Tibial nerve (tissue), 4 donors: ENCODE data around the gene LZTR1. TPM values are rescaled to one million over a fixed set of nuclear protein-coding genes. Genes with fewer than 3 reads are reported as not detected.
"Not testable (repeated sequence)": the region's sequence is repeated elsewhere in the genome, so short reads cannot be mapped to it uniquely, and the experiment has no call there.

Experiments used
- DNase-seq, 2 donors: peaks; one replicate each; pipeline ENCODE4 v3.0.0-alpha.2; 2019; ENCODE audit warnings: low spot score in 2 of 2
- H3K27ac ChIP-seq, 4 donors: fragments of 200-600 bp; sonication (generic) in 3 of 4; one replicate each; pipeline ENCODE4 v1.5.1; 2017 to 2019; ENCODE audit warnings: mild to moderate bottlenecking in 1 of 4
- H3K27me3 ChIP-seq, 2 donors: fragments of 200-600 bp; sonication (generic) in 1 of 2; one replicate each; pipeline versions ENCODE4 v1.5.1 to v1.6.0; 2017 to 2019
- H3K36me3 ChIP-seq, 3 donors: fragments of 200-600 bp; sonication (generic); one replicate each; pipeline ENCODE4 v1.5.1; 2018 to 2019
- H3K4me1 ChIP-seq, 4 donors: fragments of 200-600 bp; sonication (generic) in 3 of 4; one replicate each; pipeline ENCODE4 v1.5.1; 2017 to 2019
- H3K4me3 ChIP-seq, 4 donors: fragments of 200-600 bp; sonication (generic) in 3 of 4; one replicate each; pipeline ENCODE4 v1.5.1; 2017 to 2019; ENCODE audit warnings: mild to moderate bottlenecking in 1 of 4, moderate library complexity in 1 of 4
- H3K9me3 ChIP-seq, 4 donors: fragments of 200-600 bp; sonication (generic) in 3 of 4; one replicate each; pipeline ENCODE4 v1.5.1; 2017 to 2019
- CTCF ChIP-seq, 5 experiments: fragments of 200-600 bp in 3 of 5; fragments of 450-650 bp in 2 of 5; sonication (generic) in 3 of 5; IDR thresholded peaks; one replicate each; pipeline ENCODE4 v1.5.1; 2016 to 2019; ENCODE audit warnings: antibody characterized with exemption in 5 of 5, mild to moderate bottlenecking in 3 of 5, moderate library complexity in 2 of 5
- EP300 ChIP-seq, 2 donors: sonication (generic); formaldehyde crosslinking; IDR thresholded peaks; one replicate each; pipeline ENCODE4 v1.6.1; 2017; ENCODE audit warnings: antibody characterized with exemption in 2 of 2, mild to moderate bottlenecking in 1 of 2
- POLR2A ChIP-seq, 2 donors: fragments of 450-650 bp; IDR thresholded peaks; one replicate each; pipeline ENCODE4 v1.6.1; 2017; ENCODE audit warnings: antibody characterized with exemption in 2 of 2, mild to moderate bottlenecking in 2 of 2, moderate library complexity in 2 of 2
- WGBS, 2 donors: methylation state at CpG; one replicate each; pipeline ENCODE4 v1.1.5; 2018; 5-methylcytosine and 5-hydroxymethylcytosine counted together
- total RNA-seq, 4 donors: library from RNA; depleted of rRNA; stranded (reverse); fragments of >200 nt; gene quantifications; one replicate each; pipeline ENCODE4 v1.1.0, GENCODE V29; 2016

LZTR1 gene
- total RNA-seq, result 100 to 1,000 TPM in 1 of 4 donors, 10 to 100 TPM in 3; 59.8 to 127 (median 66.5) TPM

GRCh38 chr22:20981787-20982562 is at the start of gene LZTR1:
TSS of gene LZTR1 (plus strand) at chr22:20982297. CDS start at chr22:20982372, 75 bp downstream.
- peak within 1 kb of the TSS; percentile 72 to 91 (median 76) for H3K4me3 ChIP-seq
- peaks cover 0 to 12% (median 0%) of the 10 kb centered on the region in 4 donors for H3K9me3 ChIP-seq
- TF ChIP-seq EP300 (IDR thresholded peaks at IDR 0.05) (peak; percentile 82 to 99), CTCF (IDR thresholded peaks at IDR 0.05) (peak; percentile 24 to 80 (median 55)), POLR2A (IDR thresholded peaks at IDR 0.05) (peak; percentile 89 to 97)
- DNase-seq, result peak; percentile 66 to 67
- WGBS, 2 donors, result 0 to 1% methylated on average over 16 to 76 of the region's 87 CpGs
- H3K36me3 ChIP-seq, result peaks cover 0 to 28% (median 0%) of the 10 kb centered on the region in 3 donors
- H3K27ac ChIP-seq, result peak within 1 kb of the TSS; percentile 83 to 92 (median 90)
- H3K4me1 ChIP-seq, result peaks cover 0 to 50% (median 24%) of the 10 kb centered on the region in 4 donors
- H3K27me3 ChIP-seq, result no peaks in the 10 kb centered on the region

GRCh38 chr22:20933910-20934309 is 48.2 kb upstream of the LZTR1 start:
- DNase-seq, result no peak
- WGBS, 2 donors, result 88 to 93% methylated on average over 7 of the region's 7 CpGs
- Histone ChIP-seq H3K27me3 (no peaks in the 10 kb centered on the region), H3K27ac (no peak overlapping the region), H3K36me3 (peaks cover 0 to 48% (median 8%) of the 10 kb centered on the region in 3 donors), H3K4me1 (peaks cover 0 to 62% (median 18%) of the 10 kb centered on the region in 4 donors), H3K9me3 (no peaks in the 10 kb centered on the region), H3K4me3 (no peak overlapping the region)
- no peak for TF ChIP-seq CTCF (IDR thresholded peaks at IDR 0.05)
- TF ChIP-seq POLR2A (IDR thresholded peaks at IDR 0.05), result no peak
- TF ChIP-seq EP300 (IDR thresholded peaks at IDR 0.05), result no peak

- 95 to 97% methylated on average over 9 of the region's 9 CpGs for WGBS, 2 donors
- H3K4me3 ChIP-seq, H3K27me3 ChIP-seq, H3K27ac ChIP-seq, DNase-seq, H3K9me3 ChIP-seq: not testable (repeated sequence)
- H3K4me1 ChIP-seq, result peaks cover 0 to 65% (median 19%) of the 10 kb centered on the region in 4 donors
- H3K36me3 ChIP-seq, result peaks cover 0 to 49% (median 8%) of the 10 kb centered on the region in 3 donors
Observed at GRCh38 chr22:20935049-20935448, 47.0 kb upstream of the LZTR1 start.

- Histone ChIP-seq H3K36me3 (peaks cover 0 to 49% (median 8%) of the 10 kb centered on the region in 3 donors), H3K4me1 (peaks cover 0 to 72% (median 25%) of the 10 kb centered on the region in 4 donors)
- H3K27ac ChIP-seq, DNase-seq, H3K27me3 ChIP-seq, H3K9me3 ChIP-seq, H3K4me3 ChIP-seq: not testable (repeated sequence)
- WGBS, 2 donors, result 82 to 86% methylated on average over 11 of the region's 11 CpGs
Observed at GRCh38 chr22:20935780-20936539, 46.1 kb upstream of the LZTR1 start.

GRCh38 chr22:20937031-20937793 is 44.9 kb upstream of the LZTR1 start:
- peaks cover 0 to 49% (median 8%) of the 10 kb centered on the region in 3 donors for H3K36me3 ChIP-seq

More at GRCh38 chr22:20937031-20937793, 44.9 kb upstream of the LZTR1 start:
- no peak overlapping the region for H3K4me3 ChIP-seq
- no peak overlapping the region for H3K27ac ChIP-seq
- peaks cover 0 to 67% (median 25%) of the 10 kb centered on the region in 4 donors for H3K4me1 ChIP-seq
- WGBS, 2 donors, result 65 to 72% methylated on average over 12 of the region's 12 CpGs
- no peak for DNase-seq
- H3K27me3 ChIP-seq, result no peaks in the 10 kb centered on the region
- no peak for TF ChIP-seq CTCF (IDR thresholded peaks at IDR 0.05)
- no peak for TF ChIP-seq POLR2A (IDR thresholded peaks at IDR 0.05)
- no peak for TF ChIP-seq EP300 (IDR thresholded peaks at IDR 0.05)
- H3K9me3 ChIP-seq, result no peaks in the 10 kb centered on the region
